Spleen (tissue), 7 donors: Measurements from ENCODE around the gene SLC1A5.

ENCODE experiments used
- CTCF ChIP-seq, 11 experiments: fragments of 200-600 bp in 7 of 11; fragments of 450-650 bp in 4 of 11; sonication (generic) in 4 of 11; IDR thresholded peaks in 8 of 11; conservative IDR thresholded peaks in 3 of 11; 1 replicate in 7 of 11; 2 replicates in 4 of 11; pipeline versions ENCODE4 v1.4.0 to v1.8.0; 2016 to 2021; ENCODE audit warnings: antibody characterized with exemption in 11 of 11, inconsistent platforms in 4 of 11, mild to moderate bottlenecking in 1 of 11
- POLR2A ChIP-seq, 3 donors: fragments of 450-650 bp; IDR thresholded peaks; one replicate each; pipeline ENCODE4 v1.5.1; 2017; ENCODE audit warnings: antibody characterized with exemption in 3 of 3, mild to moderate bottlenecking in 1 of 3
- POLR2AphosphoS5 ChIP-seq, 3 donors: sonication (generic); formaldehyde crosslinking; IDR thresholded peaks; one replicate each; pipeline ENCODE4 v1.5.1; 2017; ENCODE audit warnings: antibody characterized with exemption in 3 of 3
- donor health status: DM: no; HTN: no; CAD: no; lungs with moderate emphysema.
- donor health status: DM: no; HTN: no; CAD: no.
- donor health status: DM: no; HTN: no; CAD: no.

- TF ChIP-seq POLR2A (IDR thresholded peaks at IDR 0.05): no peak
- peak in 1 of 11 experiments; percentile 7 for TF ChIP-seq CTCF (IDR thresholded peaks at IDR 0.05 in 8 of 11, conservative IDR thresholded peaks at IDR 0.05 in 3 of 11)
- TF ChIP-seq POLR2AphosphoS5 (IDR thresholded peaks at IDR 0.05): no peak
Observed at GRCh38 chr19:46729696-46730095, 58.7 kb downstream of the SLC1A5 start.
